Suprapubic skin (tissue), 4 donors: ENCODE data around the gene KIF16B.

Source experiments
- POLR2A ChIP-seq, 2 donors: fragments of 450-650 bp; IDR thresholded peaks; one replicate each; pipeline ENCODE4 v1.6.1; 2017; ENCODE audit warnings: antibody characterized with exemption in 2 of 2, mild to moderate bottlenecking in 2 of 2, moderate library complexity in 2 of 2
- POLR2AphosphoS5 ChIP-seq, 3 donors: sonication (generic); formaldehyde crosslinking; IDR thresholded peaks; one replicate each; pipeline ENCODE4 v1.6.1; 2017; ENCODE audit warnings: antibody characterized with exemption in 3 of 3
- TF ChIP-seq, protein P1 (sequence below), 2 donors: fragments of 200-600 bp in 1 of 2; fragments of 450-650 bp in 1 of 2; sonication (generic) in 1 of 2; IDR thresholded peaks; one replicate each; pipeline ENCODE4 v1.5.1; 2016 to 2019; ENCODE audit warnings: antibody characterized with exemption in 2 of 2, mild to moderate bottlenecking in 1 of 2, moderate library complexity in 1 of 2

GRCh38 chr20:16273812-16274555 is 299.3 kb downstream of the KIF16B start:
- TF ChIP-seq, protein P1, sequence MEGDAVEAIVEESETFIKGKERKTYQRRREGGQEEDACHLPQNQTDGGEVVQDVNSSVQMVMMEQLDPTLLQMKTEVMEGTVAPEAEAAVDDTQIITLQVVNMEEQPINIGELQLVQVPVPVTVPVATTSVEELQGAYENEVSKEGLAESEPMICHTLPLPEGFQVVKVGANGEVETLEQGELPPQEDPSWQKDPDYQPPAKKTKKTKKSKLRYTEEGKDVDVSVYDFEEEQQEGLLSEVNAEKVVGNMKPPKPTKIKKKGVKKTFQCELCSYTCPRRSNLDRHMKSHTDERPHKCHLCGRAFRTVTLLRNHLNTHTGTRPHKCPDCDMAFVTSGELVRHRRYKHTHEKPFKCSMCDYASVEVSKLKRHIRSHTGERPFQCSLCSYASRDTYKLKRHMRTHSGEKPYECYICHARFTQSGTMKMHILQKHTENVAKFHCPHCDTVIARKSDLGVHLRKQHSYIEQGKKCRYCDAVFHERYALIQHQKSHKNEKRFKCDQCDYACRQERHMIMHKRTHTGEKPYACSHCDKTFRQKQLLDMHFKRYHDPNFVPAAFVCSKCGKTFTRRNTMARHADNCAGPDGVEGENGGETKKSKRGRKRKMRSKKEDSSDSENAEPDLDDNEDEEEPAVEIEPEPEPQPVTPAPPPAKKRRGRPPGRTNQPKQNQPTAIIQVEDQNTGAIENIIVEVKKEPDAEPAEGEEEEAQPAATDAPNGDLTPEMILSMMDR (IDR thresholded peaks at IDR 0.05), result no peak
- no peak for TF ChIP-seq POLR2AphosphoS5 (IDR thresholded peaks at IDR 0.05)
- TF ChIP-seq POLR2A (IDR thresholded peaks at IDR 0.05), result no peak
